GM21526 (cell line): ENCODE data around the gene TMEM11.
"Not testable (repeated sequence)": the region's sequence is repeated elsewhere in the genome, so short reads cannot be mapped to it uniquely, and the experiment has no call there.

Experiments
- ATAC-seq: cut with Tn5 transposase; IDR thresholded peaks from one replicate; pipeline ENCODE4 v1.9.1; 2021; ENCODE audit warnings: moderate library complexity; ENCODE audit not compliant: unreplicated experiment, low FRiP score

TMEM11 gene

DNA sequence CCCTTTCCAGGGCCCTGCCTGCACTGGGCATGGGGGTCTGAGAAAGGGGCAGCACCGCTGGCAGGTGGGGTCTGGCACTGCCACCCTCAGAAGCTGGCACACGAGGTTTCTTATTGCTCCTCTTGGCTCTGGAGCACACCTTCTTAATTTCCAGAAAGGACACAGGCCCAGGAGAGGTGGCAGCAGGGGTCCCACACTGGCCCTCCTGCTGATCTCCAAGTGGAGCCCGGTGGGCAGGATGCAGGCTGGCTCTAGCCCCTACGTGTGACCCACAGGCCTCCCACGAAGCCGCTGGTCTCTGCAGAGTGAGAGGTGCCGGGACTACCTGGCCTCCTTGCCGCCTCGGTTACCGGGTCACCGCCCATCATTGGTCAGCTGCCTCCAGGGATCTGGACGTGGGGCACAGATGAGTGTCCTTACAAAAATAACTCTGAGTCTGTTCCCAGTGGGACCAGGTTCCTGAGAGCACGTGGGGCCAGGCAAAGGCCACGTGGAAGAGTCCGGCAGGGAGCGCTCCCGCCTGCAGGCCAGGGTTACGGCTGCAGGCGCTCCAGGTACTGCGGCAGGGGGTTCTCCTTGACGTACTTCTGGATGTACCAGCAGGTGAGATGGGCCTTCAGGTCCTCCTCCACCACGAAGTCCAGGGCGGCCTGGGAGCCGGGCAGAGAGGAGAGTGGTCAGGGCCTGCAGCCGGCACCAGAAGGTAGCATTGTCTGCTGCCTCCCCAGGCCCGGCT lies 29.0 kb upstream of the TMEM11 start:
- no peak for ATAC-seq

- no peak for ATAC-seq
Observed at GRCh38 chr17:21242026-21242697, 28.2 kb upstream of the TMEM11 start.

GRCh38 chr17:21241564-21241963 lies 27.6 kb upstream of the TMEM11 start:
- ATAC-seq: no peak

DNA sequence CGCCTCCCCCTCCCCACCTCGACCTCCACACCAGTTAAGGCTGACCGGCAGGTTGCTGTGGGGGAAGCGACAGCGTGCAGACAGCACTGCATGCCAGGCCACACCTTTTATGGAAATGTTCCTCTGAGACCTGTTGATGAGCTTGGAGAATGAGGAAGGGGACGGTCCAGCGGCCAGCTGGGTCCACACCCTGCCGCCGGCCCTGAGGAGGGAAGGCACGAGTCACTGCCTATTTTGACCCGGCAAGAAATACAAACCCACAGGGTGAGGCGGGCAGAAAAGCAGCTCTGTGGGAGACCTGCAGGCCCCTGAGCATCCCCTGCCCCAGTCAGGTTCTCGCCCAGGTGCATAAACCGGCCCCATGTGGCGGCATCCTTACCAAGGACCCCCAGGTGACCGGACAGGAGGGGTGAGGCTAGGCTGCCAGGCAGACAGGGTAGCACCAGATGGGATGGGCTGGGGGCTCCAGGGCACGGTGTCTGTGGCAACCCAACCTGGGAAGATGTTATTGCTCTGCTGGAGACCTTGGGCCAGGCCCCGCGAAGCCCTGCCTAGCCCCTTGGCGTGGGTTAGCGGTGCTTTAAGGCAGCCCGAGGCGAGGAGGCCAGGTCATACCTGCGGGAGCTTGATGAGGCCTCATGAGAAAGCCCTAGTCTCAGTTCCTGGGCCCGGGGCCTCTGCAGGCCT lies 26.6 kb upstream of the TMEM11 start:
- ATAC-seq: no peak

GRCh38 chr17:21239680-21240368 lies 25.9 kb upstream of the TMEM11 start:
- ATAC-seq: no peak

- ATAC-seq: no peak
Observed at GRCh38 chr17:21235921-21236320, 22.0 kb upstream of the TMEM11 start.

GRCh38 chr17:21233581-21234347 lies 19.8 kb upstream of the TMEM11 start:
- ATAC-seq: no peak

- ATAC-seq: no peak
Observed at GRCh38 chr17:21232033-21232749, 18.2 kb upstream of the TMEM11 start.

DNA sequence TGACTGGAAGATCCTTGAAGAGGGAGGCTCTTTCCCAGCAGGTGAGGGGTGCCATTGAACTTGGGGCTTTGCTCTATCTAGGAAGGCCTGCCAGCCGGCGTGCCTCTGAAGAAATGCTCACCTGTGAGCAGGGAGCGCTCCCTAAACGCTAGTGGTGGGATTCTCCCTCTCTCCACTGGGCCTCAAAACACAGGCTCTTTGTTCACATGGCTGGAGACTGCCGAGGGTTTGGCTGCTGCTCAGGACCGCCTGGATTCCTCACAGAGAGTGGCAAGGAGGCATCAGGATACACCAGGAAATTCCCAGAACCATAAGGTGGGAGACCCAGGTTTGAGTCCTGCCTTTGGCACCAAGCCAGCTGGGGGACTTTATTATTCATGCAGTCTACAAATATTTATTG lies 17.6 kb upstream of the TMEM11 start:
- ATAC-seq: no peak

GRCh38 chr17:21228845-21229244 lies 14.9 kb upstream of the TMEM11 start:
- no peak for ATAC-seq

DNA sequence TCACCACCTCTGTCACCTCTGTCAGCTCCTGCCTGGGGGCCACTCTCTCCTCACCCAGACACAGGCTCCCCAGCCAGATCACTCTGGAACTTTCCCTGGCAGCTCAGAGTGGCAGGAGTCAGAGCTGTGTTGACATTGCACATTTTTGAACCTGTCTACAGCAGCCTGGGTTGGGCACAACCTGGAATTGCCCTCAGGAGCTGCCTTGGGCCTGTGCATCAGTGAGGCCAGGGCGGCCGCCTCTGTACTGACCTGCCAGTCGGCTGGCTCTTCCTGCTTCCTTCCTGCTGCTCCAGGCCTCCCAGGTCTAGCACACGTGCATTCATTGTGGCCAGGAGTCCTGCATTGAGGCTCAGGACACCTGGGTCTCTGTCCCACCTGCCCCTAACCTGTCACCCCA lies 14.2 kb upstream of the TMEM11 start:
- no peak for ATAC-seq

- ATAC-seq: not testable (repeated sequence)
Observed at GRCh38 chr17:21227277-21227676, 13.3 kb upstream of the TMEM11 start.

GRCh38 chr17:21223086-21223485 lies 9.1 kb upstream of the TMEM11 start:
- no peak for ATAC-seq

- no peak for ATAC-seq
Observed at GRCh38 chr17:21218831-21219380, 4.9 kb upstream of the TMEM11 start.

GRCh38 chr17:21218101-21218500 lies 4.1 kb upstream of the TMEM11 start:
- ATAC-seq: no peak

- no peak for ATAC-seq
Observed at GRCh38 chr17:21217346-21217745, 3.4 kb upstream of the TMEM11 start.

DNA sequence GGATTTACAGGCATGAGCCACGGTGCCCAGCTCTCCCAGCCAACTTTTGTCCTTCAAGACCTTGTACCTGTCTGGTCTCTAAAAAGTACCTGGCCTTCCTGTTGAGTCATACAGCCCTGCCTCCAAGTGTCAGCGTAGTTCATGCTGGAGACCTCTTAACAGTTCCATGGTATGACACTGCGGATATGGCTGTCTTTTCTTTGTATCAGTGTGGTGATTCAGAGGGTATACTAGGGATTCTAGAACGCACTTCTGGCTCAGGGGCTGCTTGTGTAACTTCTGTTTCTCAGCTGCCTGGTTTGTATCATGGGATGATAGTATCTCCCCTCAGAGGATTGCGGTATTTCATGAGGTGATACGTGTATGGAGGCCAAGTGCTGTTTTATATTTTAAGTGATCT lies 2.0 kb upstream of the TMEM11 start:
- no peak for ATAC-seq

GRCh38 chr17:21214777-21215541 lies 998 bp upstream of the TMEM11 start:
- ATAC-seq: peak; percentile 4

DNA sequence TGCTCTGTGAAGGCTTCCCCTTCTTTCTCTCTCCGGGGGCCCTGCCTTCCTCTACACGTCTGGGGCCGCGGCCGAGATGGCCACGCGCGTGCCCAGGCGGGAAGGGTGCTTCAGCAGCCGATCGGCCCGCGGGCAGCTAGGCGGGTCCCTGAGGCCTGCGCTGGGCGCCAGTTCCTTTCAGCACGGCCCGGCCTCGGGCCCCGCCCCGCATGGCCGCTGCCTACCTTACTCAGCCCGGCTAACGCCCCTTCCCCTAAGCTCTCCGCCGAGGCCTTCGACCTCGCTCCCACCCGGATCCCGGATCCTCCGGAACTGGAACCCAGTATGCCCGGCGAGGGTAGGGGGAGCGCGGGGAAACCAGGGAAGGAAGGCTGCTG lies 335 bp downstream of the TMEM11 start:
- ATAC-seq: peak; percentile 11
